ENCODE results near the gene IGF2BP2. TPM values are rescaled to one million over a fixed set of nuclear protein-coding genes. Genes with fewer than 3 reads are reported as not detected.

Gene IGF2BP2
- total and polyA plus RNA-seq, 2 donors (not counting 1 experiment from before 2014, with no cell fraction given), result 0.01 TPM; not detected in 1

- intact Hi-C loops (cut with micrococcal nuclease), result no loop called here
Measured at GRCh38 chr3:185712337-185712736, 112.5 kb downstream of the IGF2BP2 start.

DNA sequence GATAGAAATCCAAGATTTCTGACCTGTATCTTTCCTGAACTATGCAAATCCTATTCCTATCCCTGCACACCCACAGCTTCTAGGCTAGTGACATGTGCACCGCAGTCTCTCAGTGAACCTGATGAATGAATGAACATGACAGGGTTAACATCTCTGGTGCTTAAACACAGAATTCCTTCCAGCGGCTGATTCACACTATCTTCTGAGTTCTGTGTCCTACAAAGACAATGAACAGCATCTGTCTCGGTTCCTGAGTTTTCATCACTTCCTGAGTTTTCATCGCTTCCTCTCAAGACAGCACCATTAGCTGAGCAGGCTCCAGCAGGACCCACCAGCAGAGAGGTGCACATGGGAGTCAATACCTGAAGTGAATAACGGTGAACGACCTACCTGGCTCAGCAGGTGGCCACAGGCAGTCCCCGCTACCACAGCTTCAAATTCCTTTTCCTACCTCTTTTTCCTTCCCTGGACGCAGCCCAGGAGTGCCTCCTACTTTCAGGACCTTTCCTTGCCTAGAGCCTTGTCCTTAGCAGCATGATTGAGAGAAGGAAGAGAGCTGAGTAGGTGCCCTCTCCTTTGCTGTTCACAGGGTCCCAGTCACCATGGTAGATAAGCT lies 113.5 kb downstream of the IGF2BP2 start:
- no peaks in the 10 kb centered on the region for H3K79me2 ChIP-seq (ENCODE audit: control insufficient read depth, insufficient read depth, low read length)
- CTCF ChIA-PET, result no interaction called here

More at GRCh38 chr3:185712337-185712736, 112.5 kb downstream of the IGF2BP2 start:
- no peak for DNase-seq
- Histone ChIP-seq H2AFZ (ENCODE audit: insufficient read depth, low read depth, low read length, poor library complexity, severe bottlenecking) (no peak overlapping the region), H3K4me3 (ENCODE audit: control extremely low read depth in 1 of 5, extremely low read depth in 1 of 5, insufficient read depth in 1 of 5, low read depth in 2 of 5, low read length in 4 of 5) (no peak overlapping the region), H3K27ac (ENCODE audit: low read length in 2 of 2) (no peak overlapping the region), H3K4me2 (replicated peaks; ENCODE audit: low read depth, low read length, poor library complexity, severe bottlenecking) (no peak overlapping the region), H3K4me1 (ENCODE audit: control insufficient read depth in 2 of 2, insufficient read depth in 2 of 2, low read length in 2 of 2) (no peaks in the 10 kb centered on the region), H3K9ac (ENCODE audit: low read length) (no peak overlapping the region), H3K9me3 (ENCODE audit: control extremely low read depth in 1 of 3, control insufficient read depth in 2 of 3, insufficient read depth in 1 of 3, low read length in 2 of 3) (no peaks in the 10 kb centered on the region), H3K27me3 (replicated peaks in 1 of 4; ENCODE audit: control extremely low read depth in 1 of 4, control insufficient read depth in 3 of 4, insufficient read depth in 4 of 4, low read length in 3 of 4) (peaks cover 0 to 3% (median 1%) of the 10 kb centered on the region in 4 experiments), H3K79me2 (ENCODE audit: control insufficient read depth, insufficient read depth, low read length) (no peaks in the 10 kb centered on the region), H4K20me1 (ENCODE audit: control insufficient read depth, insufficient read depth, low read length, poor library complexity, severe bottlenecking) (no peaks in the 10 kb centered on the region), H3K36me3 (replicated peaks in 1 of 2; ENCODE audit: control extremely low read depth in 1 of 2, control insufficient read depth in 1 of 2, extremely low read depth in 1 of 2, insufficient read depth in 2 of 2, low read length in 1 of 2) (no peaks in the 10 kb centered on the region)
- H3K4me1 Mint-ChIP-seq, result no peaks in the 10 kb centered on the region
- no peak for ATAC-seq (ENCODE audit: low read depth)
- POLR2A ChIA-PET, result no interaction called here
- CTCF ChIA-PET, result no interaction called here
- H3K27me3 Mint-ChIP-seq, result peaks cover 26% of the 10 kb centered on the region
- H3K4me3 Mint-ChIP-seq, result no peak overlapping the region
- H3K9me3 Mint-ChIP-seq (ENCODE audit: insufficient read depth), result no peaks in the 10 kb centered on the region
- H3K27ac Mint-ChIP-seq, result no peak overlapping the region
- TF ChIP-seq, protein P1, sequence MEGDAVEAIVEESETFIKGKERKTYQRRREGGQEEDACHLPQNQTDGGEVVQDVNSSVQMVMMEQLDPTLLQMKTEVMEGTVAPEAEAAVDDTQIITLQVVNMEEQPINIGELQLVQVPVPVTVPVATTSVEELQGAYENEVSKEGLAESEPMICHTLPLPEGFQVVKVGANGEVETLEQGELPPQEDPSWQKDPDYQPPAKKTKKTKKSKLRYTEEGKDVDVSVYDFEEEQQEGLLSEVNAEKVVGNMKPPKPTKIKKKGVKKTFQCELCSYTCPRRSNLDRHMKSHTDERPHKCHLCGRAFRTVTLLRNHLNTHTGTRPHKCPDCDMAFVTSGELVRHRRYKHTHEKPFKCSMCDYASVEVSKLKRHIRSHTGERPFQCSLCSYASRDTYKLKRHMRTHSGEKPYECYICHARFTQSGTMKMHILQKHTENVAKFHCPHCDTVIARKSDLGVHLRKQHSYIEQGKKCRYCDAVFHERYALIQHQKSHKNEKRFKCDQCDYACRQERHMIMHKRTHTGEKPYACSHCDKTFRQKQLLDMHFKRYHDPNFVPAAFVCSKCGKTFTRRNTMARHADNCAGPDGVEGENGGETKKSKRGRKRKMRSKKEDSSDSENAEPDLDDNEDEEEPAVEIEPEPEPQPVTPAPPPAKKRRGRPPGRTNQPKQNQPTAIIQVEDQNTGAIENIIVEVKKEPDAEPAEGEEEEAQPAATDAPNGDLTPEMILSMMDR (IDR thresholded peaks at IDR 0.05), result no peak
- TF ChIP-seq EZH2 (IDR thresholded peaks at IDR 0.05; ENCODE audit: borderline replicate concordance, insufficient read depth, low read depth, low read length, poor library complexity, severe bottlenecking), result no peak
- WGBS (ENCODE audit: insufficient coverage), result no CpG with 5 or more reads among the region's 3 CpGs

More for the DNA sequence above, 113.5 kb downstream of the IGF2BP2 start:
- no peak overlapping the region for H3K9ac ChIP-seq (ENCODE audit: low read length)
- H3K27me3 ChIP-seq (replicated peaks in 1 of 4; ENCODE audit: control extremely low read depth in 1 of 4, control insufficient read depth in 3 of 4, insufficient read depth in 4 of 4, low read length in 3 of 4), result peaks cover 0 to 3% (median 1%) of the 10 kb centered on the region in 4 experiments
- no peak overlapping the region for H3K4me2 ChIP-seq (replicated peaks; ENCODE audit: low read depth, low read length, poor library complexity, severe bottlenecking)
- peaks cover 23% of the 10 kb centered on the region for H3K27me3 Mint-ChIP-seq
- no peaks in the 10 kb centered on the region for H3K9me3 Mint-ChIP-seq (ENCODE audit: insufficient read depth)
- POLR2A ChIA-PET, result no interaction called here
- H3K36me3 ChIP-seq (replicated peaks in 1 of 2; ENCODE audit: control extremely low read depth in 1 of 2, control insufficient read depth in 1 of 2, extremely low read depth in 1 of 2, insufficient read depth in 2 of 2, low read length in 1 of 2), result no peaks in the 10 kb centered on the region
- no peaks in the 10 kb centered on the region for H3K9me3 ChIP-seq (ENCODE audit: control extremely low read depth in 1 of 3, control insufficient read depth in 2 of 3, insufficient read depth in 1 of 3, low read length in 2 of 3)
- no peak for ATAC-seq (ENCODE audit: low read depth)
- H3K4me1 Mint-ChIP-seq, result no peaks in the 10 kb centered on the region
- no peaks in the 10 kb centered on the region for H3K4me1 ChIP-seq (ENCODE audit: control insufficient read depth in 2 of 2, insufficient read depth in 2 of 2, low read length in 2 of 2)
- H3K27ac Mint-ChIP-seq, result no peak overlapping the region
- H4K20me1 ChIP-seq (ENCODE audit: control insufficient read depth, insufficient read depth, low read length, poor library complexity, severe bottlenecking), result no peaks in the 10 kb centered on the region
- DNase-seq, result no peak
- TF ChIP-seq EZH2 (IDR thresholded peaks at IDR 0.05; ENCODE audit: borderline replicate concordance, insufficient read depth, low read depth, low read length, poor library complexity, severe bottlenecking), result no peak
- TF ChIP-seq, protein P1 (IDR thresholded peaks at IDR 0.05), result no peak
- no peak overlapping the region for H2AFZ ChIP-seq (ENCODE audit: insufficient read depth, low read depth, low read length, poor library complexity, severe bottlenecking)
- no peak overlapping the region for H3K4me3 ChIP-seq (ENCODE audit: control extremely low read depth in 1 of 5, extremely low read depth in 1 of 5, insufficient read depth in 1 of 5, low read depth in 2 of 5, low read length in 4 of 5)
- H3K27ac ChIP-seq (ENCODE audit: low read length in 2 of 2), result no peak overlapping the region
- 85% methylated on average over 7 of the region's 8 CpGs for WGBS (ENCODE audit: insufficient coverage)
- H3K4me3 Mint-ChIP-seq, result no peak overlapping the region
- intact Hi-C loops (cut with micrococcal nuclease), result no loop called here
